SIG-M5 treated with dmso at 0.1 percent for 504 hours (cell line): ENCODE data around the gene LEPR.
A peak's percentile ranks its signal among the peaks of the same experiment; 100 is the strongest.
"Not testable (repeated sequence)": the region's sequence is repeated elsewhere in the genome, so short reads cannot be mapped to it uniquely, and the experiment has no call there.

ENCODE experiments used
- DNase-seq: peaks from one replicate; lab custom pipeline; 2025; ENCODE audit not compliant: unreplicated experiment; lab: John Stamatoyannopoulos, UW

Gene LEPR

GRCh38 chr1:65434255-65434654 is 13.8 kb downstream of the LEPR start:
- no peak for DNase-seq

GRCh38 chr1:65434760-65435159 is 14.3 kb downstream of the LEPR start:
- DNase-seq: no peak

- DNase-seq: no peak
These were observed 15.5 kb downstream of the LEPR start for GRCh38 chr1:65435987-65436386.

GRCh38 chr1:65437616-65438015 is 17.1 kb downstream of the LEPR start:
- DNase-seq: no peak

DNA sequence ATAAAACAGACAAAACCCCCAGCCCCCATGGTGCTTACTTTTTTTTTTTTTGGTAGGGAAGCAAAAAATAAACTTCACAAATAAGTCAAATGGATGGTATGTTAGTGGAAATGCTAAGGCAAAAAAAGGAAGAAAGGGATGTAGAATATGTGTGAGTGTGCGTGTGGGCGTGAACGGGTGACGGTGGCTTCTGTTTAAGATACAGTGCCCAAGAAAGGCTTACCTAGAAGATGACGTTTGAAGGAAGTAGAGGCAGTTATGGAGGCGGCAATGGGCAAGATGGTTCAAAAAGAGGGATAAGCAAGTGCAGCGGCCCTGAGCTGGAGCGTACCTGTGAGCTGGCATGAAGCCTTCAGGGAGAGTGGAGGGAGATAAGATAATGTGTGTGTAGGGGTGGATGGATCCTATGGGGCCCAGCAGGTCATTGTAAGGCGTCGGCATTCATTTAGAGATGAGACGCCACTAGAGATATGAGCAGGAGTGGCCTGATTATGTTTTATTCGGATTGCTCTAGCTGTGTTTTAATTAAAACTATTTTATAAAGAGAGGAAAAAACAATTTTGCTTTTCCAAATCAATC is 19.9 kb downstream of the LEPR start:
- DNase-seq: no peak

DNA sequence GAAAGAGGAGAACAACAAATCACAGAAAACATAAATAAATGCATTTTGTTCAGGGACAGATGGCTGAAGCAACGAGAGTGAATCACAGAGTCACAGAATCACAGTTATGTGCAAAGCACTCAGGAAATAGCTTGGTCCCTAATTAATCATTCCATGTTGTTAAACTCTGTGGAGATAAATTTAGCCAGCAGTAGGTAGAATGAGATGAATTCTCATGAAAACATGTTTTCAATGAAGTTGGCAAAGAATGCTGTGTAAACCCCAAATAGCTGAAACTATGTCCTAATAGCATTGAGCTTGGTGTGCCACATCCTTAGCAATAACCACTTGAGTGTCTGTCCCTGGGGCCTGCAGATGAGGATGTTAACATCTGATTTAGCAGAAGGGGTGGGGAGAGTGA is 20.4 kb downstream of the LEPR start:
- DNase-seq: no peak

GRCh38 chr1:65441464-65441863 is 21.0 kb downstream of the LEPR start:
- no peak for DNase-seq

DNA sequence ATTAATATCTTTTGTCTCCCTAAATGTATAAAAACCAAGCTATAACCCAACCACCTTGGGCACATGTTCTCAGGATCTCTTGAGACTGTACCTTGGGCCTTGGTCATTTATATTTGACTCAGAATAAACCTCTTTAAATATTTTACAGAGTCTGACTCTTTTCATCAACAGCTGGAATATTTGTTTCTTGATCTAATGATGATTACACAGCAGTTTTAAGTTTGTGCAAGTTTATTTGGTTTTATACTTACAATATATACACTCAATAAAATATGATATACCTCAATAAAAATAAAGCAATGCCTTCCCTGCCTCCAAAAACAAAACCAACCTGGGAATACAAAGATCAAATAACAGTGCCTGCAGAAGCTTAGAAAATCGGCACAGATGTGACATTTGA is 22.0 kb downstream of the LEPR start:
- no peak for DNase-seq

DNA sequence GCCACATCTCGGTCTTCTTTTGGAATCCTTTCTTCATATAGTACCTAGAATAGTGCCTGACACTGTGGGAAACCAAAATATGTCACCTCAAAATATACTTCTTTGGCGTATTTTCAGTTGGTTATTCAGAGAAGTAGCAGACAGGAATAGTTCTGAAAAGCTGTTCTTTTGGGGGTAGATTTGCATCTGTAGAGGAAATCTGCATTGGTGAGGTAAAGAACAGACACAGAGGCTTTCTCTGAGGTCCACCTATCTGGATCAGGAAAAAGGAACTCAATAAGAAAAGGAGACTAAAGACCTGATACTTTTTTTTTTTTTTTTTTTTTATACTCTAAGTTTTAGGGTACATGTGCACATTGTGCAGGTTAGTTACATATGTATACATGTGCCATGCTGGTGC is 23.2 kb downstream of the LEPR start:
- DNase-seq: no peak

- no peak for DNase-seq
These were observed 23.7 kb downstream of the LEPR start for GRCh38 chr1:65444128-65444640.

DNA sequence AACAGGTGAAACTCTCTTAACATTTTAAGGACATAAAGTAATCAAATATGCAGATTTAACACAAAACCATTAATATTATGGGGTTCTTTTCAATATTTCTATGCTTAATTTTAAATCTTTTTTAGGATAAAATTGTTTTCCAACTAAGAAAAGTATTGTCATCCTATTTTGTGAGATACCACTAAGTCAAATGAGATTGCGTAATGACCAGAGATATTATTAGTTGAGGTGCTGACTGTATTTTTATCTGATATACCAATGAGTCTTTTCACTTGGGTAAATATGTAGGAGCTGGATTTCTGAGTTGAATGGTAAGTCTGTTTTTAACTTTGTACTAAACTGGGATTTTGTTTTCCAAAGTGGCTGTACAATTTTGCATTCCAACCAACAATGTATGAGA is 25.4 kb downstream of the LEPR start:
- no peak for DNase-seq

DNA sequence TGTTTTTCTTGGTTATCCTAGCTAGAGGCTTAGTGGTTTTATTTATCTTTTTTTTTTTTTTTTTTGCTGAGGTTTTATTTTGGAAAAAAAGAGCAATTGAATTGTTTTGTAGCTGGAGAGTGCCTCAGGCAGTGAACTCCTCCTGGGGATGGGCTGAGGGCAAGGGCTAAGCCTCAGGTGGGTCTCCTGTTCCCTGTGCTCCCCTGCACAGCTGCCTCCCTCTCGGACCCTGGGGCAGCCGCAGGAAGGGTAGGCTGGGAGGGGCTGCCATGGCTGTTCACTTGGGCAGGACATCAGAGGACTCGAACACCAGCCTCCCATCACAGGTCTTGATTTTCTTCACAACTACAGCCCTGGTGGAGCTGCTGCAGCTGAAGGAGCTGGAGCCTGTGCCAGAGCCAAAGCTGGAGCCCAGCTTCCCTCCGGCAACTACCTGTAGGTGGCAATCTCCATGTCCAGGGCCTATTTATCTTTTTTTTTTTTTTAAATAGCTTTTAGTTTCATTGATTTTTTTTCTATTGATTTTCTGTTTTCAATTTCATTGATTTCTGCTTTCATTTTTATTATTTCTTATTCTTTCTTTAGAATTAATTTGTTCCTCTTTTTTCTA is 28.9 kb downstream of the LEPR start:
- no peak for DNase-seq

DNA sequence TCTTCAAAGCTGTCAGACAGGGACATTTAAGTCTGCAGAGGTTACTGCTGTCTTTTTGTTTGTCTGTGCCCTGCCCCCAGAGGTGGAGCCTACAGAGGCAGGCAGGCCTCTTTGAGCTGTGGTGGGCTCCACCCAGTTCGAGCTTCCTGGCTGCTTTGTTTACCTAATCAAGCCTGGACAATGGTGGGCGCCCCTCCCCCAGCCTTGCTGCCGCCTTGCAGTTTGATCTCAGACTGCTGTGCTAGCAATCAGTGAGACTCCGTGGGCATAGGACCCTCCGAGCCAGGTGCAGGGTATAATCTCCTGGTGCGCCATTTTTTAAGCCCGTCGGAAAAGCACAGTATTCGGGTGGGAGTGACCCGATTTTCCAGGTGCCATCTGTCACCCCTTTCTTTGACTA is 35.2 kb downstream of the LEPR start:
- not testable (repeated sequence) for DNase-seq

GRCh38 chr1:65456481-65456880 is 36.0 kb downstream of the LEPR start:
- no peak for DNase-seq

DNA sequence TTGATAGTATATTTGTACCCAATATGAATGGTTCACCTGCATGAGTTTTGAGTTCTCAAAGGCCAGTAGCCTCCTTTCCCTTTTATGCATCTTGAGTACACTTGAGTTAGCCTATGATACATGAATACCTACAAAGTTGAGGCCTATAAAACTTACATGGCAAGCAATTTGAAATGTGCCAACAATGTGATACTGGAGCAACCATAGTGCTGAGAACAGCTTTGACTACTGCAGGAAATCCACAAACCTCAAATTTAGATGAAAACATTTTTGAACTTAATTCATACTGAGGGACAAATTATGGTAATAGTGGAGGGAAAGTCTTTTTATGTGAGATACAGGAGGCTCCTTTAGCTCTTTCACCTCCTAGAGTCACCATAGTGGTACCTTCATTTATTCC is 37.4 kb downstream of the LEPR start:
- DNase-seq: no peak

DNA sequence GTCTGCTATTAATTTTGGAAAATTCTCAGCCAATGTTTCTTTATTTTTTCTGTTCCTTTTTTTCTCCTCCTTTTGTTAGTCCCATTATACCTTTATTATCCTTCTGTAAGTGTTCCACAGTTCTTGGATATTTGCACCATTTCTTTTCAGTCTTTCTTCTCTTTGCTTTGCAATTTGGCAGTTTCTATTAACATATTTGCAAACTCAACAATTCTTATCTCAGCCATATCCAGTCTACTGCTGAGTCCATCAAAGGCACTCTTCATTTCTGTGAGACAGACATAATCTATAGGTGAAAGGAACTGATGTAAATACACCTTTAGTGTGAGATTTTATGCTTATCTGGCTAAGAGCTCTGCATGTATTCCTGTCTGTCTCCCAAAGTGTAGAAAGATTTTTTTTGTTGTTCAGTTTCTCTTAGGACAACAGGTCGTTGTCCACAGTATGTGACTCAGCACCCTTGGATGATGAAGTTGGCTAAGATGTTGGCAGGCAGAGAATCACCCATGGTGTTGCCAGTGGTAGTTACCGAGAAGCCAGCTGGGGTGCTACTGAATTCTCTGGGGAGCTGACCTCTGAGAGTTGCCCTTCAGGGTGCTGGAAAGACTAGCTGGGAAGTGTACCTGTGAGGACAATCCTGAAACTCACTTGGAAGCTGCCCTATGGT is 38.4 kb downstream of the LEPR start:
- DNase-seq: no peak

GRCh38 chr1:65459397-65459768 is 38.9 kb downstream of the LEPR start:
- DNase-seq: peak; percentile 67

- DNase-seq: not testable (repeated sequence)
These were observed 45.4 kb downstream of the LEPR start for GRCh38 chr1:65465837-65466236.

- peak; percentile 21 for DNase-seq
These were observed 47.1 kb downstream of the LEPR start for GRCh38 chr1:65467536-65467935.

DNA sequence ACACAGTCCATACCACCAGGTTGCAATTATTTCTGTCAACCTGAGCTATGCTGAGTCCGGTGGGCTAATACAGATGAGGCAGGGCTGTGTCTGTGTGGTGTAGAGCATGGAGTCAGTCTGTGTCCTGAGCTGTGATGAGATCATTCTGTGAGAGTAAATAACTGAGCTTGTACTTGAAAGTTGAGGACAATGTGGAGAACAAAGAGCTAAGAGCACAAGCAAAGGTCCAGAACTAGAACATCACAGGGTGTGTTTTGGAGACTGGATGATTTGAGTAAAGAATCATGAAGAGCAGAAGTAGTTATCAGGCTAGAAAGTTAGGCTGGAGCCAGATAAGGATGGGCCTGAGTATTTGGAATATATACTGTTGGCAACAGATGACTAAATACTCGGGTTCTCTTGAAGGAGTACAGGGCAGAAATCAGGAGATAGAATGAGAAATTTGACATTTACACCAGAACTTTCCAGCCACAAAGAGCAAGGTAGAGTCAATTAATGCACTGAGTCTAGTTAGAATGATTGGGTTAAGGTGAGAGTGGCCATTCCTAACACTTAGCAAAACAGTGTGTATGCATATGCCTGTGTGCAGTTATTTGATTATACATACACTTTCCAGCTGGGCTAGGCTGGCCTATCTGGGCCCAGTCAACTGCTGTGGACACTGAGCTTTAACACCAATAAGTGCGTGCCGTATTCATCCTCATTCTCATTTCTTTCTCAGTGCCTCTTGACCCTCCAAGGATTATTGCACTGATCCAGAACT is 48.8 kb downstream of the LEPR start:
- DNase-seq: no peak

DNA sequence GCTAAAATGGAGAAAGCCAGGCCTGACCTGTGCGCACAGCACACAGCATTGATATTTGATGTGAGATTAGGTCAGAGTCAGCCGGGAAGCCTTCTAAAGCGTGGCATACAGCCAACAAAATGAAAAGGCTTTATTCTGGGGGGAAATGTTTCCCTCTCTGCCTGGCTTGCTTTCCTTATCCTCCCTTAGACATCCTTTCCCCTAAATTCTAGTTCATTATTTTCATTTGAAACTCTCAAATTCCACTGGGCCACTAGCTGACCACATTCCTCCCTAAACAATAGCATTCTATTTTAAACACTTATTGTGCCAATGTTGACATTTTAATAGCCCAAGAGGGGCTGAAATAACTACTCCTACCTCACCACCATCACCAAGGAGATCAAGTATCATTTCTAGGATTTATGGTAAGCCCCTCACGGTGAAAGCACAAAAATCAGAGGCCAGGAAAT is 49.4 kb downstream of the LEPR start:
- no peak for DNase-seq
